T-helper 1 cell treated with Interleukin-12 subunit alpha and Interleukin-12 subunit beta and Interleukin-4 antibody, amounts not matched to agents 30 ng/mL and 1 ng/mL, for 36 hours (primary cell): ENCODE data around the gene GID8. TPM values are rescaled to one million over a fixed set of nuclear protein-coding genes. Genes with fewer than 3 reads are reported as not detected.

ENCODE experiments used
- intact Hi-C: fragments of 100-400 bp; cut with micrococcal nuclease; formaldehyde crosslinking; loops from one replicate; pipeline ENCODE4 v1.15.1; 2024
- total RNA-seq: library from RNA; stranded (reverse); gene quantifications from 2 replicates; pipeline ENCODE4 v1.2.3, GENCODE V29; 2022

Gene GID8
- total RNA-seq, 1 donor from 2014 or later = 34.2 TPM

- intact Hi-C loops = loop anchor here (1.0 to 10.0 kb wide), 11 partner anchors 8 to 813 kb away; partner anchors contain the start of genes CABLES2, LSM14B, OSBPL2 and RTEL1
These were observed 461 bp upstream of the GID8 start for GRCh38 chr20:62937268-62938104.

DNA sequence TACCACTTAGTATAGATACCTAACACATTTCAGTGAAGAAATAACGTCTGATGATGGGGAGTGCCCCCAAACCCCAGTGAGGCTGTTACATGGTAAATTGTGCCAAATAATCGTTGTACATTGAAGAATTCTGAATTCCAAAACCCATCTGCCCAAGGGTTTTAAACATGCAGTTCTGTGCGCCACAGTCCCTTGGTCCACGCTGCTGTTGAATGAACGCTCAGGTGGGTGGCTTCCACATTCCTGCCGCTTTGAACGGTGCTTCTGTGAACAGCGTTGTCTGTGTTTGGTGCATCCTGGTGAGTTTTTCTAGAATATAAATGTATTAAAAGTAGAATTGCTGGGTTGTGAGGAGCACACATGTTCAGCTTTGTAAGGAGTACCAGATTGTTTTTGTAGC, 2.9 kb downstream of the GID8 start:
- intact Hi-C loops = no loop called here

- intact Hi-C loops = loop anchor here (1.0 kb wide), 1 partner anchor 37 kb away; no protein-coding TSS in a partner anchor
These were observed 3.8 kb downstream of the GID8 start for GRCh38 chr20:62941792-62942191.

DNA sequence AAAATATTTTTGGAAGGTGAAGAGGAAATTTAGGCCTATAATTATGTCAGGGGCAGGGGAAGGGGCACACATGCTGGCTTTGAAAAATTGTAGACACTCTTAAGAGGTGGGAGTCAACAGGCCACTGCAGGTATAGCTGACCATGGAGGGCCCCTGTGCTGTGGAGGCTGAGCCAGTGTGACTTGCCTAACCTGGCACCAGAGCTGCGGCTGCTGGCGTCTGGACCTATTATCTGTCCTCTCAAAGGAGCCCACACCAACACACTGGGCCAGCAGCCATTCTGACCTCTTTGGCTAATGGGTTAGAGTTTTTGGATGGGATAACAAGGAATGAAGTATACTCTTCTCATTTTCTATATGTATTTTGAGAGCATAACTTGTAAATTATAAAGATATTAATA, 4.5 kb downstream of the GID8 start:
- intact Hi-C loops = loop anchor here (1.0 kb wide), 1 partner anchor 38 kb away; no protein-coding TSS in a partner anchor

- intact Hi-C loops = no loop called here
These were observed 5.4 kb downstream of the GID8 start for GRCh38 chr20:62943396-62943795.

- intact Hi-C loops = no loop called here
These were observed 6.2 kb downstream of the GID8 start for GRCh38 chr20:62944184-62944583.

- intact Hi-C loops = no loop called here
These were observed 6.8 kb downstream of the GID8 start for GRCh38 chr20:62944746-62945145.

- intact Hi-C loops = no loop called here
These were observed 7.9 kb downstream of the GID8 start for GRCh38 chr20:62945771-62946339.

DNA sequence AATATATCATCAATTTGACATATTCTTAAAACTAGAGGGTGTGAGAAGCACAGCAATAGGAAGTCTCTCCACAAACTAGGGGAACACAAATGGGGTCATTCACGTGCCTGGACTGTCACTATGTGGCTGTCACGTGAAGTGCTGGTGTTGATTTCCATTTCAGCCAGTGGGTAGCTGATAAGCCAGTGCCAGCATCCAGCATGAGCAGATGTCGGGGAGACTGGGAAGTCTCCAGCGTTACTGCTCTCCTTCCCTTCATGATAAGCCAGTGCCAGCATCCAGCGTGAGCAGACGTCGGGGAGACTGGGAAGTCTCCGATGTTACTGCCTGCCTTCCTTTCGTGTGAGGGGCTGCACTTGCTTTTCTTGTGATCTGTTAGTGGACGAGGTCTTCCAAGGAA, 9.0 kb downstream of the GID8 start:
- intact Hi-C loops = no loop called here

DNA sequence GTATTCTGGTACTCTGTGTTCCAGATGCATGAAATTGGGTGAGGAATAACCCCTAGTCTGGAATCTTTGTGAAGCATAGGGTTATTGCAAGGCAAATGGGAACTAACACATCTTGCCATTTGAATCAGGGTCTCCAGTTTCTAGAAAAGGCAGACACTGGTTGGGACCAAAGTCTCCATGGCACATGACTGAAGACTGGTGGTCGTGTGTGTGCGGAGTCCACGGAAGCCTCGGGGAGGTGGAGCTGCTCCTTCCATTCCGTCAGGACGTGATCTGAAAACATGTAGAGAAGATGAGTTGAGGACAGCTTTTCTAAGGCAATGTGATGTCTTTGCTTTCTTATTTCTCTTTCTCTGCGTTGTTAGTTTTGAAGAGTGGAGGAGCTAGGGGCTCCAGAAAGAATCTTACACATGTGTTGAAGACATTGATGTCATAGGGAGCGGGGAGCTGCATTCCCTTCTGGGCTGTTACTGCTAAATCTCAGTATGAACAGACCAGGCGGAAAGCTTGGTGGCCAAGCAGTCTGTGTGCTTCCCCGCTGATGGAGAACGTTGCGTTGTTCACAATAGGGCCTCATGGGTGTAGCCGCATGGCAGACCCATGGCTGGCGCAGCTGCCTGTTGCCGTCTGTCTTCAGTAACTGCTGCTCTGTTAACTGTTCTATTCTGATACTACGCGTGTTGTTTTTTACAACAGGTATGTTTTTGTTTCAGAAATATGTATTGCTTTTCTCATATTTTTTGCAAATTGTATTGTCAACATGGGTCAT, 9.8 kb downstream of the GID8 start:
- intact Hi-C loops = no loop called here

DNA sequence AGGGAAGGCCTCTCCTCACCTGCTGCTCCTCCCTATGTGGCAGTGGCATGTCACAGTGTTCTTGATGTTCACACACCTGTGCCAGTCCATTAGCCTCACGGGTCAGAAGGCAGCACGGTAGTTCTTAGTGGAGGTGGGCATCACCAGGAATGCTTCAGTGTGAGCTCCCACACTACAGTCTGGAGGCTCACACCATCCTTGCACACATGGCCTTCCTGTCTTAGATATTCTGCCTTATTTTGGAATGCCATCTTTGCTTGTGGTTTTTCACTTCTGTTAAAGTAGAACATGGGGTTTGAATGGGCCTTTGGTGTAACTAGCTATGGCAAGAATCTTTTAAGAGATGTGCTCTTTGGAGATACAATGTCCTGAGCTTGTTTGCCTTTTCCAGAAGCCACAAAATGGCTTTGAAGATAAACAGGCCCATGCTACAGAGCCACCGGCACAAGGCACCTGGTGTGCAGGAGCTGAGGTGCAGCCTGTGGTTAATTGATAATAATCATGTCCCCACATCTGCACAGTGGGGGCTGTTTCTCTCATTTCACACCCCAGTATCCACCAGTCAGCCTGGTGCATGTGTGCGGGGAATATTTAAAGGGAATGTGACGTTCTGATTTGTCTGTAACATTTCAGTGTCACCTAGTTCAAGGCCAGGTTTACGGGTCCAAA, 11.3 kb downstream of the GID8 start:
- intact Hi-C loops = no loop called here

- intact Hi-C loops = no loop called here
These were observed 12.0 kb downstream of the GID8 start for GRCh38 chr20:62949962-62950361.

DNA sequence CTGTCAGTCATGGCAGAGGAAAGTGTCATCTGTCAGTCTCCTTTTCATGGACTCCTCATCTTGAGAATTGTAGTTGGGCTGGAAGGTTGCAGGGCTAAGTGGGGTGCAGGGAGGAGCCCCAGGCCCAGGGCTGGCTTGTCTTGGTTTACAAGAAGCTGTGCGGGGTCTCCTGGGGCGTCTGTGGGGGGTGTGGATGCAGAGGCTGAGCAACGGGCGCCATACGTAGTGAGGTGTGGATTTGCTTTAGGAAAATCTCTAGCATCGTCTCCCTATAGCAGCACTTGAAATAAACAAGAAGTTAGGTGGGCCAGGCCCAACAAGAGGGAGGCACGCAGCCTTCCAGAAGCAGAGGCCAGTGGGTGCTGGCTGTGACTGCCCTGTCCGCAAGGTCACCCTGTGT, 12.8 kb downstream of the GID8 start:
- intact Hi-C loops = no loop called here

DNA sequence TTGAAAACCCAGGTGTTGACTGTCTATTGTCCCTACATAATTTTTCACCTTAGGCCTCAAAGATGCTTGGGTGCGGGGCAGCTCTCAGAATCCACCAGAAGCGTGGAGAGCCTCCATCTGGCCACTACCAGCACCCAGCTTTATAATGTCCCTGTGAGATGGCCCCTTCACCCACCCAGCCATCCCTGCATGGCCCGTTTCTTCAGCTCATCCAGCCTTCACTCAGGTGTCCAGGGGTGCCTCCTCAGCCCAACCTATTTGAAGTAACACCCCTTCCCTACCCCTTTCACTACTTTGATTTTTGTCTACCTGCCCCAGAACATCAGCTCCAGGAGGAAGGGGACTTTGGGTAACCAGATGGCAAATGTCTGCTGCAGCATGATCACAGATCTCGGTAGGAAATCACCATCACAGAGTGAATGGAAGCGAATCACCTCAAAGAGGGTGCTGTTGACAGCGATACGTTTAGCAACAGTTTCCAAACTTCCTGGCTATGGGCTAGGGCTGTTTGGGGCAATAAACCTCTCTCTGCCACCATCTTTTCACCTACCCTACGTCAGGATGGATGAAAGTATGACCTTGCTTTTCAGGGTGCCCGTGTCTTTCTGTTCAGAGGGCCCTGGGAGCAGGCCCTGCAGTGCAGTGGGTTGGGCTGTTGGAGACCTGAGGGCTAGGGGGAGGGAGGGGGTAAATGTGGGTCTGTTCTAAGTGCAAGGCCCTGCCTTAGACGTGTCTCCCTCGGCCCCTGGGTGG, 13.4 kb downstream of the GID8 start:
- intact Hi-C loops = no loop called here

DNA sequence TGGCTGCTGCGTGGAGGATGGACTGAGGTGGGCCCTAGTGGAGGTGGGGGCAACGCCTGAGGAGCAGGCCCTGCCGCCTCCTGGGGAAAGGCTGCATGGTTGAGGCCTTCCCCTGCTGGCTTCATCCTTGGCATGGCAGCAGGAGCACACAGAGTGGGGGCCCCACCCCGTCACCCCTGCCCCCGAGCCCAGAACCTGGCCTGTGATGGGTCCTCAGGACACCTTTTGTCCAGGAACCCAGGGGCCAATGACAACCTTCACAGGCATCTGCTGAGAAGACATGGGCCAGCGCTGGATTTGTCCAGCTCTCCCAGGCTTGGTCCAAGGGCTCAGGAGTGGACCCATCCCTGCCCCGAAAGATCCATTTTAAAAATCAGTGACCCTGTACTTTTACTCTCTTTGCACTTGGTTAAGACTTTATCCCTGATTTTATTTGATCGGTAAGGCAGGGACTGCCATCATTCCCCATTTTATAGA, 14.0 kb downstream of the GID8 start:
- intact Hi-C loops = no loop called here

DNA sequence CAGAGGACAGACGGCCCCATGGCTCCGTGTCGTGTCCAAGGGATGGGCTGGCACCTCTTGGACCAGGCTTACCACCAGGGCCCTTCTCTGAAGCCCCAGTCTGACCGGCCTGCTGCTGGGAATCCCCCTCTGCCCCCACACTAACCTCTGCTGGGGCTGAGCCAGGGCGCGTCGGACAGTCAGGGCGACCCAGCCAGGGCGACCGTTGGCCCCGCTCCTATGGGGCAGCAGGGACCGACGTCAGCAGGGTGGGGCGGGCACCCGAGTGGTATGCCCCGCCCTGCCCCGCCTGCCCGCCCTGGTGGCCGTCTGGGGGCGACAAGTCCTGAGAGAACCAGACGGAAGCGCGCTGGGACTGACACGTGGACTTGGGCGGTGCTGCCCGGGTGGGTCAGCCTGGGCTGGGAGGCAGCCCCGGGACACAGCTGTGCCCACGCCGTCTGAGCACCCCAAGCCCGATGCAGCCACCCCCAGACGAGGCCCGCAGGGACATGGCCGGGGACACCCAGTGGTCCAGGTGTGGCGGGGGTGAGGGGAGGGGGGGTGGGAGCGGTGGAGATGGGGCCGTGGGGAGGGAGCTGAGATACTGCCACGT, 14.5 kb downstream of the GID8 start, which contains the start of gene SLC17A9:
Gene SLC17A9, plus strand, starts transcription at position 337 of the 595 bp plus-strand sequence. Its CDS starts 122 bp downstream, at position 459.
- intact Hi-C loops = no loop called here

- intact Hi-C loops = no loop called here
These were observed 15.3 kb downstream of the GID8 start for GRCh38 chr20:62952968-62953838.

DNA sequence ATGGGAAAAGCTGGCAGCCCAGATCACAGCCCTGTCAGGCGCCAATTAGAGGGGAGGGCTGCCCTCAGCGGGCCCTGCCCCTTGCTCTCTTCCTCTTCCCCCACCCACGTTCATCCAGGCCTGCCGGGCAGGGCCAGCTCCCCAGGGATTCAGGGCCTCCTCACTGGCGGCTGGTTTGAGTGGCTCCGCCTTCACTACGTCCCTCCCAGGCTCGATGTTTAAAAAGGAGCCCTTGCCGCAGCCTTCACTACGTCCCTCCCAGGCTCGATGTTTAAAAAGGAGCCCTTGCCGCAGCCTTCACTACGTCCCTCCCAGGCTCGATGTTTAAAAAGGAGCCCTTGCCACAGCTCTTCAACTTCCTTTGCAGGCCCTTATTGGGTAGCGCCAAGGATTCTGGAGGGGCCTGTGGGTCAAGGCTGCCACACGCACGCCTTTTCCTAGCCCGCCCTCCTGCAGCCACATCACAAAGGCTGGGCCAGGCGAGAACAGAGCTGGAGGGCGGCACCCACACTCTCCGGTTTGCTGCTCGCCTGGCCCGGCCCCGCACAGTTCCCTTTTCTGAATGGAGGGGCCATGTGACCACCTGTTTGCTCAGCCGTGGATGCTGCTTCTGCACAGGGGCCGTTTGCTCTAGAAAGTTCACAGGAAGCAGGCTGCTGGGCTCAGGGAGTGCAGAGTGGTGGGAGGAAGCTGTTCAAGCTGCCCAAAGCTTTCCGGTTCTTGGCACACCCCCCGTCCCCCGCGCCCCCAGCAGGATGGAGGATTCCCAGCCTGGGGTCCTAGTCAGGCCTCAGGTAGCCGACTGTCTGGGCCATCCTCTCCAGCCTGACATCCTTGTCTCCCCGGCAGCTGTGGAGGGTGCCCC, 16.1 kb downstream of the GID8 start:
- intact Hi-C loops = loop anchor here (1.0 kb wide), 3 partner anchors 16 to 54 kb away; partner anchors contain the start of genes DIDO1 and GID8
